Fibroblast of lung (primary cell): Measurements from ENCODE around the gene COL28A1. TPM values are rescaled to one million over a fixed set of nuclear protein-coding genes. Genes with fewer than 3 reads are reported as not detected.

ENCODE experiments used
- DNase-seq, 2 donors: peaks; one replicate each; pipeline versions ENCODE4 v3.0.0 to v3.0.0-alpha.2; 2010; ENCODE audit warnings: low read depth in 2 of 2
- H2AFZ ChIP-seq: 2 replicates; pipeline ENCODE4 v1.5.1; 2012; ENCODE audit warnings: low read length, control low read depth, inconsistent platforms
- H3K27ac ChIP-seq: 2 replicates; pipeline ENCODE4 v1.5.1; 2011; ENCODE audit warnings: low read length, control low read depth; ENCODE audit not compliant: insufficient read depth
- H3K27me3 ChIP-seq: 2 replicates; pipeline ENCODE4 v1.5.1; 2011; ENCODE audit warnings: mild to moderate bottlenecking, low read length; ENCODE audit not compliant: control insufficient read depth, insufficient read depth
- H3K36me3 ChIP-seq: 2 replicates; pipeline ENCODE4 v1.5.1; 2011; ENCODE audit warnings: low read length; ENCODE audit not compliant: control insufficient read depth, insufficient read depth
- H3K4me1 ChIP-seq: 2 replicates; pipeline ENCODE4 v1.5.1; 2011; ENCODE audit warnings: low read length; ENCODE audit not compliant: control insufficient read depth, insufficient read depth; ENCODE audit errors: extremely low read depth
- H3K4me2 ChIP-seq: 2 replicates; pipeline ENCODE4 v1.5.1; 2011; ENCODE audit warnings: low read length, control low read depth; ENCODE audit not compliant: insufficient read depth; ENCODE audit errors: extremely low read depth
- H3K4me3 ChIP-seq, 4 experiments: fragments of 200-600 bp in 1 of 4; sonication (generic) in 1 of 4; replicated peaks in 1 of 4; 2 replicates each; pipeline ENCODE4 v1.5.1; 2011 to 2016; ENCODE audit warnings: low read length in 4 of 4, low read depth in 3 of 4, mild to moderate bottlenecking in 3 of 4, control low read depth in 2 of 4, inconsistent platforms in 1 of 4, mixed read lengths in 1 of 4; ENCODE audit not compliant: insufficient read depth in 1 of 4; ENCODE audit errors: control extremely low read depth in 1 of 4
- H3K79me2 ChIP-seq: 2 replicates; pipeline ENCODE4 v1.5.1; 2012; ENCODE audit warnings: mild to moderate bottlenecking, low read length, inconsistent platforms; ENCODE audit not compliant: control insufficient read depth, insufficient read depth
- H3K9ac ChIP-seq: 2 replicates; pipeline ENCODE4 v1.5.1; 2011; ENCODE audit warnings: mild to moderate bottlenecking, low read length, control low read depth; ENCODE audit not compliant: insufficient read depth
- H3K9me3 ChIP-seq: 2 replicates; pipeline ENCODE4 v1.5.1; 2012; ENCODE audit warnings: low read depth, low read length; ENCODE audit not compliant: control insufficient read depth, insufficient read depth
- H4K20me1 ChIP-seq: 2 replicates; pipeline ENCODE4 v1.5.1; 2011; ENCODE audit warnings: low read length; ENCODE audit not compliant: control insufficient read depth, insufficient read depth; ENCODE audit errors: extremely low read depth
- EZH2 ChIP-seq: IDR thresholded peaks from 2 replicates; pipeline ENCODE4 v1.5.1; 2012; ENCODE audit warnings: low read length, control low read depth, mild to moderate bottlenecking; ENCODE audit errors: missing control alignments
- polyA plus RNA-seq, 2 donors: library from polyadenylated mRNA; depleted of rRNA in 1 of 2; stranded (reverse) in 1 of 2; unstranded in 1 of 2; fragments of >200 nt; gene quantifications; 2 replicates each; pipeline ENCODE4 v1.2.1, GENCODE V29; 2011 to 2012; ENCODE audit warnings: missing spikeins in 1 of 2
- total RNA-seq: library from RNA; depleted of rRNA; stranded (reverse); fragments of >200 nt; gene quantifications from 2 replicates; pipeline ENCODE4 v1.2.1, GENCODE V29; 2014
- TF ChIP-seq, protein P1 (sequence below), 2 donors: IDR thresholded peaks in 1 of 2; conservative IDR thresholded peaks in 1 of 2; 1 replicate in 1 of 2; 2 replicates in 1 of 2; pipeline ENCODE4 v1.5.1; 2011 to 2012; ENCODE audit warnings: low read length in 2 of 2, control low read depth in 1 of 2, inconsistent platforms in 1 of 2, low read depth in 1 of 2, mild to moderate bottlenecking in 1 of 2

Gene COL28A1
- total and polyA plus RNA-seq, 2 donors (not counting 1 experiment from before 2014, with no cell fraction given): 0.01 to 0.17 TPM

DNA sequence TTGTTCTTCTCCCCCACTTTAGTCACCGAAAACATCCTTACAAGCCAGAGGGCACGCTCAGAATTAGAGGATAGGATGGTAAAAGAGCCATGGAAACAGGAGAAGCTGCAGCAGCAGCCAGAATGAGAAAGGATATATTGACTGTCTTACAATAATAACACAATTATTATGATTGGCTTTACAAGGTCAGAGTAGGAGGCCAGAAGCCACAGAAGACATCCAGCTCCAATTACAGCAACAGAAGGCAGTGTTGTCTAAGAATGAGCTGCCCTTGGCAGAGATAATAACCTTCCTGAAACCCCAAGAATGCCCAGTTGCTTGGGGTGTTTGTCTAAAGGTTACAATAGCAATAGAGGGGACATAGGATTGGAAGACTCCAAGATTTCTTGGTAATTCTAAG is 184.5 kb downstream of the COL28A1 start:
- no peak for DNase-seq
- H3K27ac ChIP-seq: no peak overlapping the region
- H3K27me3 ChIP-seq: no peaks in the 10 kb centered on the region
- no peak overlapping the region for H3K9ac ChIP-seq
- no peaks in the 10 kb centered on the region for H3K36me3 ChIP-seq
- H3K4me3 ChIP-seq: no peak overlapping the region
- H3K9me3 ChIP-seq: no peaks in the 10 kb centered on the region
- H4K20me1 ChIP-seq: no peaks in the 10 kb centered on the region
- H3K4me2 ChIP-seq: no peak overlapping the region
- no peak overlapping the region for H2AFZ ChIP-seq
- TF ChIP-seq, protein P1, sequence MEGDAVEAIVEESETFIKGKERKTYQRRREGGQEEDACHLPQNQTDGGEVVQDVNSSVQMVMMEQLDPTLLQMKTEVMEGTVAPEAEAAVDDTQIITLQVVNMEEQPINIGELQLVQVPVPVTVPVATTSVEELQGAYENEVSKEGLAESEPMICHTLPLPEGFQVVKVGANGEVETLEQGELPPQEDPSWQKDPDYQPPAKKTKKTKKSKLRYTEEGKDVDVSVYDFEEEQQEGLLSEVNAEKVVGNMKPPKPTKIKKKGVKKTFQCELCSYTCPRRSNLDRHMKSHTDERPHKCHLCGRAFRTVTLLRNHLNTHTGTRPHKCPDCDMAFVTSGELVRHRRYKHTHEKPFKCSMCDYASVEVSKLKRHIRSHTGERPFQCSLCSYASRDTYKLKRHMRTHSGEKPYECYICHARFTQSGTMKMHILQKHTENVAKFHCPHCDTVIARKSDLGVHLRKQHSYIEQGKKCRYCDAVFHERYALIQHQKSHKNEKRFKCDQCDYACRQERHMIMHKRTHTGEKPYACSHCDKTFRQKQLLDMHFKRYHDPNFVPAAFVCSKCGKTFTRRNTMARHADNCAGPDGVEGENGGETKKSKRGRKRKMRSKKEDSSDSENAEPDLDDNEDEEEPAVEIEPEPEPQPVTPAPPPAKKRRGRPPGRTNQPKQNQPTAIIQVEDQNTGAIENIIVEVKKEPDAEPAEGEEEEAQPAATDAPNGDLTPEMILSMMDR (conservative IDR thresholded peaks at IDR 0.05 in 1 of 2, IDR thresholded peaks at IDR 0.05 in 1 of 2; ENCODE audit: low read depth in 1 of 2, low read length in 2 of 2): no peak
- no peaks in the 10 kb centered on the region for H3K4me1 ChIP-seq
- no peaks in the 10 kb centered on the region for H3K79me2 ChIP-seq

DNA sequence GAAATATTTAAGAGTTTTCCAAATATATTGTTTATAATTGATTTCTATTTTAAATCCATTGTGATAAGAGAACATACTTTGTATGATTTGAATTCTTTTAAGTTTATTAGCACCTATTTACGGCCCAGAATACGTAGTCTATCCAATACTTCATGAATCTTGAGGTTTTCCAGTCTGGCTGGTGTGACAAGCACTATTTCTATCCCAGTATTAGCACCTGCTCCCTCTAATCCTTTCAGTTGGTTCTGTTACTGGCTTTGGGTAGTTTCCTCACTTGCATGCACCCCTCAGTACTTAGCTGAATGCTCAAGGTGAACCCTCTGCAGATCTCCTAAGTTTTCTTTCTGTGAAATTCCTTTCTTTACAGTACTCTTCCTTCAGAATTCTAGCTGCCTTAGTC is 186.5 kb downstream of the COL28A1 start:
- TF ChIP-seq, protein P1 (conservative IDR thresholded peaks at IDR 0.05 in 1 of 2, IDR thresholded peaks at IDR 0.05 in 1 of 2; ENCODE audit: low read depth in 1 of 2, low read length in 2 of 2): no peak
- TF ChIP-seq EZH2: no peak
- Histone ChIP-seq H4K20me1 (no peaks in the 10 kb centered on the region), H3K27ac (no peak overlapping the region), H3K4me1 (no peaks in the 10 kb centered on the region), H3K36me3 (no peaks in the 10 kb centered on the region), H3K79me2 (no peaks in the 10 kb centered on the region), H3K9me3 (no peaks in the 10 kb centered on the region), H3K9ac (no peak overlapping the region), H3K27me3 (no peaks in the 10 kb centered on the region), H3K4me3 (no peak overlapping the region), H3K4me2 (no peak overlapping the region), H2AFZ (no peak overlapping the region)
- no peak for DNase-seq

DNA sequence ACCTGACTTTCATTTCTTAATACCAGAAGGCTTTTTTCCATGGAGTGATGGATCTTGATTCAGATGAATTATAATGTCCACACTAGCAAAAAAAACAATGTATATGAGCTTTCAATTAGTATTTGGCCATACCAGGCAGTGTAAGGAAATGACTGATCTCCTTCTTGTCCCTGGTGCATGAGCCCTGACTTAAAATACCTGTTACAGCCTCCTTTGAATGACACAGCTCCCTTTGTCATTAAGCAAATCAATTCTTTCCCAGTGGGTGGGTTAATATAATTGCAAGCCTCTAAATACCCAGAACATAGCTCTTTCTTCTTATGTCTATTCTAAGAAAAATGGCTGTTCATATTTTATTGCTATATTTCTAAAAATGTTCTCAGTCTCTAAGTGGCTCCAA is 188.6 kb downstream of the COL28A1 start:
- no peaks in the 10 kb centered on the region for H3K9me3 ChIP-seq
- no peak overlapping the region for H3K4me2 ChIP-seq
- H3K27ac ChIP-seq: no peak overlapping the region
- H3K36me3 ChIP-seq: no peaks in the 10 kb centered on the region
- H3K4me1 ChIP-seq: no peaks in the 10 kb centered on the region
- TF ChIP-seq, protein P1 (conservative IDR thresholded peaks at IDR 0.05 in 1 of 2, IDR thresholded peaks at IDR 0.05 in 1 of 2; ENCODE audit: low read depth in 1 of 2, low read length in 2 of 2): no peak
- TF ChIP-seq EZH2: no peak
- no peak for DNase-seq
- H4K20me1 ChIP-seq: no peaks in the 10 kb centered on the region
- H3K27me3 ChIP-seq: no peaks in the 10 kb centered on the region
- no peaks in the 10 kb centered on the region for H3K79me2 ChIP-seq
- no peak overlapping the region for H3K9ac ChIP-seq
- H3K4me3 ChIP-seq: no peak overlapping the region
- H2AFZ ChIP-seq: no peak overlapping the region
